Measurements from ENCODE around the gene PHETA2. TPM values are rescaled to one million over a fixed set of nuclear protein-coding genes. Genes with fewer than 3 reads are reported as not detected.

Gene PHETA2
- total and polyA plus RNA-seq, 3 experiments from 2014 or later, result 0.67 to 3.1 (median 3.1) TPM

DNA sequence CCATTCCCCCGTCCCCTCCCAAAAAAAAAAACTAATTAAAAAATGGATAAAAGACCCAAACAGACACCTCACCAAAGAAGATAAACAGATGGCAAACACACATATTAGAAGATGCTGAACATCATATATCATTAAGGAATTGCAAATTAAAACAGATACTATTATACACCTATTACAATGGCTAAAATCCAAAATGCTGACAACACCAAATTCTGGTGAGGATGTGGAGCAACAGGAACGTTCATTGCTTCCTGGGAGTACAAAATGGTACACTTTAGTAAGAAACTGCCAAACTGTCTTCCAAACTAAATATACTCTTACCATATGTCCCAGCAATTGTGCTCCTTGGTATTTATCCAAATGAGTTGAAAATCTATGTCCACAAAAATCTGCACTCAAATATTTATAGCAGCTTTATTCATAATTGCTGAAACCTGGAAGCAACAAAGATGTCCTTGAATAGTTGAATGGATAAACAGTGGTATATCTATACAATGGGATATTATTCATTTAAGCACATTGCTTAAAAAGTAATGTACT, 23.3 kb upstream of the PHETA2 start:
- no peak overlapping the region for H3K4me3 Mint-ChIP-seq
- ChIA-PET POLR2A (interaction anchor here (0.5 kb wide), 1 partner anchor 11 kb away, joined by 3 read pairs; no protein-coding TSS in a partner anchor), CTCF (no interaction called here)
- no peak overlapping the region for H3K4me3 ChIP-seq (ENCODE audit: low read length)
- H3K27ac Mint-ChIP-seq, result no peak overlapping the region
- H3K4me1 ChIP-seq (ENCODE audit: insufficient read depth, low read length), result no peaks in the 10 kb centered on the region
- no peaks in the 10 kb centered on the region for H3K9me3 ChIP-seq (ENCODE audit: low read length)
- DNase-seq, result no peak
- H3K36me3 Mint-ChIP-seq, result no peaks in the 10 kb centered on the region
- H3K36me3 ChIP-seq (ENCODE audit: insufficient read depth, low read length), result no peaks in the 10 kb centered on the region
- no peaks in the 10 kb centered on the region for H3K27me3 ChIP-seq (ENCODE audit: insufficient read depth, low read length, poor library complexity, severe bottlenecking)
- peaks cover 0 to under 1% (median 0%) of the 10 kb centered on the region in 5 donors for H3K9me3 Mint-ChIP-seq
- no peaks in the 10 kb centered on the region for H3K27me3 Mint-ChIP-seq
- H3K4me1 Mint-ChIP-seq, result no peaks in the 10 kb centered on the region
- H3K27ac ChIP-seq (ENCODE audit: low read depth, low read length), result no peak overlapping the region

- CTCF ChIA-PET, result no interaction called here
- Histone ChIP-seq H3K36me3 (ENCODE audit: insufficient read depth, low read length) (no peaks in the 10 kb centered on the region), H3K9me3 (ENCODE audit: low read length) (no peaks in the 10 kb centered on the region), H3K4me3 (ENCODE audit: low read length) (no peak overlapping the region), H3K4me1 (ENCODE audit: insufficient read depth, low read length) (no peaks in the 10 kb centered on the region), H3K27me3 (ENCODE audit: insufficient read depth, low read length, poor library complexity, severe bottlenecking) (no peaks in the 10 kb centered on the region), H3K27ac (ENCODE audit: low read depth, low read length) (no peak overlapping the region)
- H3K9me3 Mint-ChIP-seq, result peaks cover 6 to 15% (median 11%) of the 10 kb centered on the region in 5 donors
- POLR2A ChIA-PET, result no interaction called here
- H3K4me3 Mint-ChIP-seq, result no peak overlapping the region
- peaks cover 3 to 9% (median 4%) of the 10 kb centered on the region in 3 donors for H3K36me3 Mint-ChIP-seq
- peak overlapping the region in 2 of 8 donors; percentile 47 to 51 for H3K27ac Mint-ChIP-seq
- DNase-seq, result no peak
- H3K27me3 Mint-ChIP-seq, result no peaks in the 10 kb centered on the region
- H3K4me1 Mint-ChIP-seq, result no peaks in the 10 kb centered on the region
Observed at GRCh38 chr22:42052765-42053164, 21.3 kb upstream of the PHETA2 start.

DNA sequence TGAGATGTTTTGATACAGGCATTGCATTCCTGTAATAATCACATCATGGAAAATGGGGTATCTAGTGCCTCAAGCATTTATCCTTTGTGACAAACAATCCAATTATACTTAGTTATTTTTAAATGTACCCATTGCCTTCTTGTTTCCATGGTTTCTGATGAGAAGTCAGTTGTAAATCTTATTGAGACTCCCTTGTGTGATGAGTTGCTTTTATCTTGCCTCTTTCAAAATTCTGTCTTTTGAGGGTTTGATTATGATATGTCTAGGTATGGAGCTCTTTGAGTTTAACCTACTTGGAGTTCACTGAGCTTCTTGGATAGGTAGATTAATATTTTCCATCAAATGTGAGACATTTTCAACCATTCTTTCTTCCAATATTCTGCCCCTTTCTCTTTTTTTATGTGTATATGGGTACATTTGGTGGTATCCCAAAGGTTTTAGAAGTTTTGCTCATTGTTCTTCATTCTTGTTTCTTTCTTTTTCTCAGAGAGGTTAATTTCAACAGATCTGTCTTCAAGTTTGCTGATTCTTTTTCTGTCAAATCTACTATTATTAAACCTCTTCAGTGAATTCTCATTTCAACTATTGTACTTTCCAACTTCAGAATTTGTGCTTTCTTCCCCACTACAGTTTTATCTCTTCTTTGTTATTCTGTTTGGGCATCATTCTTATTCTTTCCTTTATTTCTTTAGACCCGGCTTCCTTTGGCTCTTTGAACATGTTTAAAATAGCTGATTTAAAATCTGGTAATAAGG, 17.1 kb upstream of the PHETA2 start:
- ChIA-PET POLR2A (no interaction called here), CTCF (no interaction called here)
- Histone ChIP-seq H3K36me3 (ENCODE audit: insufficient read depth, low read length) (peaks cover 6% of the 10 kb centered on the region), H3K4me1 (ENCODE audit: insufficient read depth, low read length) (no peaks in the 10 kb centered on the region), H3K27me3 (ENCODE audit: insufficient read depth, low read length, poor library complexity, severe bottlenecking) (no peaks in the 10 kb centered on the region), H3K9me3 (ENCODE audit: low read length) (no peaks in the 10 kb centered on the region), H3K4me3 (ENCODE audit: low read length) (no peak overlapping the region), H3K27ac (ENCODE audit: low read depth, low read length) (no peak overlapping the region)
- peaks cover 6 to 20% (median 11%) of the 10 kb centered on the region in 5 donors for H3K9me3 Mint-ChIP-seq
- no peaks in the 10 kb centered on the region for H3K27me3 Mint-ChIP-seq
- H3K4me1 Mint-ChIP-seq, result no peaks in the 10 kb centered on the region
- H3K4me3 Mint-ChIP-seq, result no peak overlapping the region
- H3K36me3 Mint-ChIP-seq, result peaks cover 4 to 36% (median 17%) of the 10 kb centered on the region in 3 donors
- H3K27ac Mint-ChIP-seq, result no peak overlapping the region
- DNase-seq, result no peak

DNA sequence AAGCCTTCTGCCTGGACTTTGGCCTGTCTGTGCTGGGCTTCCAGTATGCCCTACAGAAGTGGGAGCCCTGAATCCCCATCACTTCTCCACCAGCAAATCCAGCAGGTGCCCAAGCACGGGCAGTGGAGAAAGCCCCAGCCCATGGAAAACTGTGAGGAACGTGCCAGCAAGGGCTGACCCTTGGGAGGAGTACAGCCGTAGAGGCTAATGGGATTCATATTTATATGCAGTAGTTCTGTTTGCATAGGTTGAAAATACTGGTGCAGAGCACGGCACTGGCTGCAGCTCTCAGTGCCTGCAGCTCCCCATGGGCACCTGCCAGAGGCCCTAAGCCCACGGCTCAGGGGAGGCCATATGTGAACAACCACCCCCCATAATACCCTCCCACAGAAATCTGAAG, 13.6 kb upstream of the PHETA2 start:
- Histone ChIP-seq H3K27ac (ENCODE audit: low read depth, low read length) (no peak overlapping the region), H3K9me3 (ENCODE audit: low read length) (no peaks in the 10 kb centered on the region), H3K4me3 (ENCODE audit: low read length) (no peak overlapping the region), H3K27me3 (ENCODE audit: insufficient read depth, low read length, poor library complexity, severe bottlenecking) (no peaks in the 10 kb centered on the region), H3K4me1 (ENCODE audit: insufficient read depth, low read length) (no peaks in the 10 kb centered on the region), H3K36me3 (ENCODE audit: insufficient read depth, low read length) (peaks cover 9% of the 10 kb centered on the region)
- no peak for DNase-seq
- Mint-ChIP-seq H3K4me1 (no peaks in the 10 kb centered on the region), H3K4me3 (no peak overlapping the region), H3K36me3 (peaks cover 17 to 64% (median 22%) of the 10 kb centered on the region in 3 donors), H3K27ac (no peak overlapping the region), H3K27me3 (no peaks in the 10 kb centered on the region), H3K9me3 (peaks cover 6 to 20% (median 11%) of the 10 kb centered on the region in 5 donors)
- ChIA-PET CTCF (no interaction called here), POLR2A (no interaction called here)

DNA sequence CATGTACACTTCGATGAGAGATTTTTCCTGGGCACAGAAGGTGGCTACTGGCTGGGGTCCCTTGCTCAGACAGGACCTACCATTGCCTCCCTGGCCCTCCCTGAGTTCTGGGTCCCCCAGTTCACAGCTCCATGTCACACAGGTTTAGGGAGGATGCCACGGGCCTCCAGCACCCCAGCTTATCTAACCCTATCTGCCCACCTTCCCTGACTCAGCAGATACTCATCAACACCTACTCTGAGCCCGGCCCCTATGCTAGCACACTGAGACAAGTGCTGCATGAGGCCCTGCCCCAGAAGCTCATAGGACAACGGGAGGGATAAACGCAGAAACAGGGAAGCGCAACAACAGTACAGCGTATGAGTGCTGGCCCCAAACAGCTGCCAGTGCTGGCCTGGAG, 13.0 kb upstream of the PHETA2 start:
- H3K4me3 Mint-ChIP-seq, result no peak overlapping the region

GRCh38 chr22:42062506-42063170, 11.4 kb upstream of the PHETA2 start:
- H3K9me3 Mint-ChIP-seq, result peaks cover 0 to 5% (median 0%) of the 10 kb centered on the region in 5 donors
- Histone ChIP-seq H3K27me3 (ENCODE audit: insufficient read depth, low read length, poor library complexity, severe bottlenecking) (no peaks in the 10 kb centered on the region), H3K9me3 (ENCODE audit: low read length) (no peaks in the 10 kb centered on the region), H3K4me1 (ENCODE audit: insufficient read depth, low read length) (no peaks in the 10 kb centered on the region), H3K4me3 (ENCODE audit: low read length) (no peak overlapping the region), H3K27ac (ENCODE audit: low read depth, low read length) (no peak overlapping the region), H3K36me3 (ENCODE audit: insufficient read depth, low read length) (peaks cover 9% of the 10 kb centered on the region)
- ChIA-PET CTCF (interaction anchor here (1.3 kb wide), 1 partner anchor 20 kb away, joined by 3 read pairs; no protein-coding TSS in a partner anchor), POLR2A (no interaction called here)
- no peak overlapping the region for H3K27ac Mint-ChIP-seq
- no peak for DNase-seq
- H3K27me3 Mint-ChIP-seq, result no peaks in the 10 kb centered on the region
- H3K36me3 Mint-ChIP-seq, result peaks cover 12 to 79% (median 13%) of the 10 kb centered on the region in 3 donors
- no peak overlapping the region for H3K4me3 Mint-ChIP-seq
- H3K4me1 Mint-ChIP-seq, result peaks cover 0 to 2% (median 0%) of the 10 kb centered on the region in 3 donors

More for the DNA sequence above, 13.0 kb upstream of the PHETA2 start:
- Mint-ChIP-seq H3K27ac (no peak overlapping the region), H3K27me3 (no peaks in the 10 kb centered on the region), H3K4me1 (no peaks in the 10 kb centered on the region), H3K36me3 (peaks cover 17 to 68% (median 22%) of the 10 kb centered on the region in 3 donors), H3K9me3 (peaks cover 6 to 16% (median 11%) of the 10 kb centered on the region in 5 donors)
- Histone ChIP-seq H3K4me1 (ENCODE audit: insufficient read depth, low read length) (no peaks in the 10 kb centered on the region), H3K9me3 (ENCODE audit: low read length) (no peaks in the 10 kb centered on the region), H3K27ac (ENCODE audit: low read depth, low read length) (no peak overlapping the region), H3K4me3 (ENCODE audit: low read length) (no peak overlapping the region), H3K27me3 (ENCODE audit: insufficient read depth, low read length, poor library complexity, severe bottlenecking) (no peaks in the 10 kb centered on the region), H3K36me3 (ENCODE audit: insufficient read depth, low read length) (peaks cover 9% of the 10 kb centered on the region)
- POLR2A ChIA-PET, result no interaction called here
- DNase-seq, result no peak
- CTCF ChIA-PET, result no interaction called here

DNA sequence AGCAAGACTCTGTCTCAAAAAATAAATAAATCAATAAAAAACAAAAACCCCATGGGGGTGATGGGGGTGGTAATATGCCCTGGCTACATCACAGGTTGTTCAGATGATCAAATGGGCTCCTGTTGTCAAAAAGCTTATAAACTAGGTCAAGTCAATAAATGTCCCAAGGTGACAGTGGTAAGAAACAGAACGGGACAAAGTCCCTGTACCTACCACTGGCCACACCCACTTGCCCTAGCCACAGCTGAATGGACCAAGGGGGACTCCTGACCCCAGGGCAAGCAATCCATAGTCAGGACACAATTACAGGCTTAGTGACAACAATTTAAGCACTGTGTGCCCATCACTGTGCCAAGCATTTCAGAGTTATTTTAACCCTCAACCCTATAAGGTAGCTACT, 9.4 kb upstream of the PHETA2 start:
- Mint-ChIP-seq H3K27ac (peak overlapping the region in 1 of 8 donors; percentile 28), H3K36me3 (peaks cover 5 to 78% (median 12%) of the 10 kb centered on the region in 3 donors), H3K27me3 (no peaks in the 10 kb centered on the region), H3K9me3 (no peaks in the 10 kb centered on the region), H3K4me1 (peaks cover 6 to 11% (median 6%) of the 10 kb centered on the region in 3 donors), H3K4me3 (no peak overlapping the region)
- Histone ChIP-seq H3K27ac (ENCODE audit: low read depth, low read length) (no peak overlapping the region), H3K4me3 (ENCODE audit: low read length) (no peak overlapping the region), H3K36me3 (ENCODE audit: insufficient read depth, low read length) (peaks cover 9% of the 10 kb centered on the region), H3K9me3 (ENCODE audit: low read length) (no peaks in the 10 kb centered on the region), H3K4me1 (ENCODE audit: insufficient read depth, low read length) (peaks cover under 1% of the 10 kb centered on the region), H3K27me3 (ENCODE audit: insufficient read depth, low read length, poor library complexity, severe bottlenecking) (no peaks in the 10 kb centered on the region)
- POLR2A ChIA-PET, result interaction anchor here (0.6 kb wide), 1 partner anchor 235 kb away, joined by 4 read pairs; no protein-coding TSS in a partner anchor
- no peak for DNase-seq
- CTCF ChIA-PET, result interaction anchor here (1.8 kb wide), 1 partner anchor 26 kb away, joined by 5 read pairs; the partner anchor contains the start of gene NDUFA6

Data from CD8-positive, alpha-beta memory T cell (primary cell).